Measurements from ENCODE around the gene CMIP.

CMIP gene

GRCh38 chr16:81535679-81536360 is 91.2 kb downstream of the CMIP start:
- DNase-seq (ENCODE audit: low spot score), result no peak

- no peak for DNase-seq (ENCODE audit: low spot score)
Observed at GRCh38 chr16:81536648-81537047, 92.0 kb downstream of the CMIP start.

- no peak for DNase-seq (ENCODE audit: low spot score)
Observed at GRCh38 chr16:81537721-81538561, 93.3 kb downstream of the CMIP start.

GRCh38 chr16:81539009-81539758 is 94.6 kb downstream of the CMIP start:
- no peak for DNase-seq (ENCODE audit: low spot score)

GRCh38 chr16:81539759-81540472 is 95.3 kb downstream of the CMIP start:
- DNase-seq (ENCODE audit: low spot score), result no peak

- no peak for DNase-seq (ENCODE audit: low spot score)
Observed at GRCh38 chr16:81541314-81541713, 96.7 kb downstream of the CMIP start.

GRCh38 chr16:81542609-81543570 is 98.3 kb downstream of the CMIP start:
- DNase-seq (ENCODE audit: low spot score), result no peak

GRCh38 chr16:81543571-81543970 is 99.0 kb downstream of the CMIP start:
- no peak for DNase-seq (ENCODE audit: low spot score)

- peak; percentile 38 for DNase-seq (ENCODE audit: low spot score)
Observed at GRCh38 chr16:81544261-81544660, 99.7 kb downstream of the CMIP start.

GRCh38 chr16:81544700-81545271 is 100.2 kb downstream of the CMIP start:
- DNase-seq (ENCODE audit: low spot score), result no peak

- DNase-seq (ENCODE audit: low spot score), result no peak
Observed at GRCh38 chr16:81545470-81546250, 101.1 kb downstream of the CMIP start.

GRCh38 chr16:81546781-81547180 is 102.2 kb downstream of the CMIP start:
- DNase-seq (ENCODE audit: low spot score), result no peak

GRCh38 chr16:81547194-81547938 is 102.8 kb downstream of the CMIP start:
- DNase-seq (ENCODE audit: low spot score), result no peak

GRCh38 chr16:81547939-81548216 is 103.3 kb downstream of the CMIP start:
- no peak for DNase-seq (ENCODE audit: low spot score)

GRCh38 chr16:81548551-81548875 is 103.9 kb downstream of the CMIP start:
- no peak for DNase-seq (ENCODE audit: low spot score)

- no peak for DNase-seq (ENCODE audit: low spot score)
Observed at GRCh38 chr16:81548876-81549546, 104.4 kb downstream of the CMIP start.

- DNase-seq (ENCODE audit: low spot score), result no peak
Observed at GRCh38 chr16:81549547-81550431, 105.2 kb downstream of the CMIP start.

GRCh38 chr16:81550432-81550808 is 105.8 kb downstream of the CMIP start:
- DNase-seq (ENCODE audit: low spot score), result no peak

Measured in kidney capillary endothelial cell (primary cell).